Measurements from ENCODE around the gene HNF1A. TPM values are rescaled to one million over a fixed set of nuclear protein-coding genes. Genes with fewer than 3 reads are reported as not detected.

Gene HNF1A
- total RNA-seq, 1 experiment from 2014 or later, result not detected

GRCh38 chr12:120980800-120981368, 2.5 kb downstream of the HNF1A start:
- Mint-ChIP-seq H3K27me3 (ENCODE audit: insufficient read depth, unreplicated experiment) (peaks cover 13% of the 10 kb centered on the region), H3K36me3 (ENCODE audit: insufficient read depth, unreplicated experiment) (no peaks in the 10 kb centered on the region), H3K4me3 (ENCODE audit: unreplicated experiment) (no peak overlapping the region), H3K9me3 (ENCODE audit: unreplicated experiment) (no peaks in the 10 kb centered on the region), H3K27ac (ENCODE audit: low read depth, unreplicated experiment) (no peak overlapping the region), H3K4me1 (ENCODE audit: insufficient read depth, unreplicated experiment) (peaks cover 4% of the 10 kb centered on the region)
- ChIA-PET CTCF (interaction anchor here (0.7 to 2.4 kb wide), 6 partner anchors 9 to 398 kb away, joined by 3 to 14 read pairs (median 3); no protein-coding TSS in a partner anchor), POLR2A (interaction anchor here (1.0 kb wide), 1 partner anchor 26 kb away, joined by 3 read pairs; no protein-coding TSS in a partner anchor)
- no peak for DNase-seq (ENCODE audit: unreplicated experiment)
- BruUV-seq (replicated peaks), result no TSS peak
- no peak for TF ChIP-seq CTCF (IDR thresholded peaks at IDR 0.05; ENCODE audit: unreplicated experiment)
- intact Hi-C loops (cut with micrococcal nuclease), result no loop called here

GRCh38 chr12:120981407-120981941, 3.1 kb downstream of the HNF1A start:
- ChIA-PET CTCF (interaction anchor here (0.7 to 2.4 kb wide), 6 partner anchors 10 to 398 kb away, joined by 3 to 14 read pairs (median 3); no protein-coding TSS in a partner anchor), POLR2A (interaction anchor here (0.7 to 1.0 kb wide), 3 partner anchors 27 to 117 kb away, joined by 3 read pairs; no protein-coding TSS in a partner anchor)
- H3K9me3 Mint-ChIP-seq (ENCODE audit: unreplicated experiment), result no peaks in the 10 kb centered on the region
- BruUV-seq (replicated peaks), result no TSS peak
- peaks cover 13% of the 10 kb centered on the region for H3K27me3 Mint-ChIP-seq (ENCODE audit: insufficient read depth, unreplicated experiment)
- H3K4me3 Mint-ChIP-seq (ENCODE audit: unreplicated experiment), result no peak overlapping the region
- no peak overlapping the region for H3K27ac Mint-ChIP-seq (ENCODE audit: low read depth, unreplicated experiment)
- intact Hi-C loops (cut with micrococcal nuclease), result no loop called here
- DNase-seq (ENCODE audit: unreplicated experiment), result no peak
- peaks cover 4% of the 10 kb centered on the region for H3K4me1 Mint-ChIP-seq (ENCODE audit: insufficient read depth, unreplicated experiment)
- TF ChIP-seq CTCF (IDR thresholded peaks at IDR 0.05; ENCODE audit: unreplicated experiment), result no peak
- no peaks in the 10 kb centered on the region for H3K36me3 Mint-ChIP-seq (ENCODE audit: insufficient read depth, unreplicated experiment)

- no peak for TF ChIP-seq CTCF (IDR thresholded peaks at IDR 0.05; ENCODE audit: unreplicated experiment)
- peaks cover 13% of the 10 kb centered on the region for H3K27me3 Mint-ChIP-seq (ENCODE audit: insufficient read depth, unreplicated experiment)
- H3K36me3 Mint-ChIP-seq (ENCODE audit: insufficient read depth, unreplicated experiment), result no peaks in the 10 kb centered on the region
- peaks cover 4% of the 10 kb centered on the region for H3K4me1 Mint-ChIP-seq (ENCODE audit: insufficient read depth, unreplicated experiment)
- BruUV-seq (replicated peaks), result no TSS peak
- H3K4me3 Mint-ChIP-seq (ENCODE audit: unreplicated experiment), result no peak overlapping the region
- intact Hi-C loops (cut with micrococcal nuclease), result no loop called here
- H3K9me3 Mint-ChIP-seq (ENCODE audit: unreplicated experiment), result no peaks in the 10 kb centered on the region
- DNase-seq (ENCODE audit: unreplicated experiment), result no peak
- ChIA-PET CTCF (interaction anchor here (1.2 kb wide), 1 partner anchor 11 kb away, joined by 9 read pairs; no protein-coding TSS in a partner anchor), POLR2A (interaction anchor here (1.6 kb wide), 1 partner anchor 10 kb away, joined by 6 read pairs; no protein-coding TSS in a partner anchor)
- no peak overlapping the region for H3K27ac Mint-ChIP-seq (ENCODE audit: low read depth, unreplicated experiment)
Observed at GRCh38 chr12:120982659-120983058, 4.3 kb downstream of the HNF1A start.

- intact Hi-C loops (cut with micrococcal nuclease), result no loop called here
- Mint-ChIP-seq H3K9me3 (ENCODE audit: unreplicated experiment) (no peaks in the 10 kb centered on the region), H3K4me3 (ENCODE audit: unreplicated experiment) (no peak overlapping the region), H3K27ac (ENCODE audit: low read depth, unreplicated experiment) (no peak overlapping the region), H3K4me1 (ENCODE audit: insufficient read depth, unreplicated experiment) (peaks cover 4% of the 10 kb centered on the region), H3K36me3 (ENCODE audit: insufficient read depth, unreplicated experiment) (no peaks in the 10 kb centered on the region), H3K27me3 (ENCODE audit: insufficient read depth, unreplicated experiment) (peaks cover 13% of the 10 kb centered on the region)
- BruUV-seq (replicated peaks), result no TSS peak
- TF ChIP-seq CTCF (IDR thresholded peaks at IDR 0.05; ENCODE audit: unreplicated experiment), result no peak
- ChIA-PET CTCF (interaction anchor here (0.6 to 0.7 kb wide), 2 partner anchors 39 to 386 kb away, joined by 4 read pairs; no protein-coding TSS in a partner anchor), POLR2A (interaction anchor here (1.6 kb wide), 1 partner anchor 9 kb away, joined by 6 read pairs; no protein-coding TSS in a partner anchor)
- DNase-seq (ENCODE audit: unreplicated experiment), result no peak
Observed at GRCh38 chr12:120983759-120984158, 5.4 kb downstream of the HNF1A start.

Measured in MCF 10A (cell line).